Kidney epithelial cell (primary cell): Measurements from ENCODE around the gene ERC1. TPM values are rescaled to one million over a fixed set of nuclear protein-coding genes. Genes with fewer than 3 reads are reported as not detected.

Source experiments
- DNase-seq: peaks from one replicate; pipeline ENCODE4 v3.0.0-alpha.2; 2010; ENCODE audit warnings: low read depth
- H3K27me3 ChIP-seq: 2 replicates; pipeline ENCODE4 v1.6.0; 2011; ENCODE audit warnings: low read length; ENCODE audit not compliant: control insufficient read depth, insufficient read depth
- H3K36me3 ChIP-seq: 2 replicates; pipeline ENCODE4 v1.5.1; 2011; ENCODE audit warnings: low read length; ENCODE audit not compliant: control insufficient read depth, insufficient read depth
- H3K4me3 ChIP-seq: 2 replicates; pipeline ENCODE4 v1.5.1; 2011; ENCODE audit warnings: low read depth, mild to moderate bottlenecking, control low read depth, low read length
- total RNA-seq: library from RNA; depleted of rRNA; stranded (reverse); fragments of >200 nt; gene quantifications from 2 replicates; pipeline ENCODE4 v1.2.3, GENCODE V29; 2015
- TF ChIP-seq, protein P1 (sequence below): IDR thresholded peaks from 2 replicates; pipeline ENCODE4 v1.5.1; 2011; ENCODE audit warnings: mild to moderate bottlenecking, moderate library complexity, low read length, control low read depth, inconsistent platforms; ENCODE audit not compliant: insufficient read depth, poor library complexity, severe bottlenecking

ERC1 gene
- total RNA-seq, 1 donor from 2014 or later, result 16.4 TPM

DNA sequence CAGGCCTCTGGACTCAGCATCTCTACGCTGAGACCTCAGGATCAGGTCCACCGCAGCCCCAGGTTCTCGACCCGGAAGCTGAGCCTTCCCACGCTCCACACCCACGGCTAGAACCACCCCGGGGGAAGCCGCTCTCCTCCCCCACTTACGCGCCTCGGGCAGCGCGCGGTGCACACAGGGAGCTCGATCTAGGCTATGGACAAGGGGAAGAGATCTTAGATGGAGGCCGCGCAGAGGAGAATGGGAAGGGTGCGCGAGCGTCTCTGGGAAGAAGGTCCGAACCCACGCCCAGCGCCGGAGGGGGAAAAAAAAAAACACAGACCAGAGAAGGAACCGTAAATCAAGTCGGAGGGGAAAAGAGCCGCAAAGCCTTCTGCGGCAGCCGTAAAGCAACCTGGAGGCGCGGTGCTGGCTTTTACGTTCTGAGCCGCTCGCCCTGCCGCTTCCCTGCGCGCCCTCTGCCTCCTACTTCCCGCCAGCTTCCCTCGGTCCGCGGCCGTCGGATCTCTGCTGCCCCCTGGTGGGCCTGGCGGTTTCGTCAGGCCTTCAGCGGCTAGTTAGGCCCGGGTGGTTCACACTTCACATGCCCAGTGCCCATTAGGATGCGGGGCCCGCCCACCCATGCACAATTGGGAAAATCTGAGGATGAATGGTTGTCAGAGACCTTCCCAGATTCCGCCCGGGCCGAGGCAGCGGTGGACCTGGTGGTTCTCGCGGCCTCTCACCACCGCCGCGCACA lies 41.4 kb upstream of the ERC1 start, which contains the start of gene RAD52:
Gene RAD52 (minus strand): TSS at position 242 of the 739 bp plus-strand sequence. CDS start 16,636 bp downstream, outside the sequence.
- peak; percentile 91 for DNase-seq
- TF ChIP-seq, protein P1, sequence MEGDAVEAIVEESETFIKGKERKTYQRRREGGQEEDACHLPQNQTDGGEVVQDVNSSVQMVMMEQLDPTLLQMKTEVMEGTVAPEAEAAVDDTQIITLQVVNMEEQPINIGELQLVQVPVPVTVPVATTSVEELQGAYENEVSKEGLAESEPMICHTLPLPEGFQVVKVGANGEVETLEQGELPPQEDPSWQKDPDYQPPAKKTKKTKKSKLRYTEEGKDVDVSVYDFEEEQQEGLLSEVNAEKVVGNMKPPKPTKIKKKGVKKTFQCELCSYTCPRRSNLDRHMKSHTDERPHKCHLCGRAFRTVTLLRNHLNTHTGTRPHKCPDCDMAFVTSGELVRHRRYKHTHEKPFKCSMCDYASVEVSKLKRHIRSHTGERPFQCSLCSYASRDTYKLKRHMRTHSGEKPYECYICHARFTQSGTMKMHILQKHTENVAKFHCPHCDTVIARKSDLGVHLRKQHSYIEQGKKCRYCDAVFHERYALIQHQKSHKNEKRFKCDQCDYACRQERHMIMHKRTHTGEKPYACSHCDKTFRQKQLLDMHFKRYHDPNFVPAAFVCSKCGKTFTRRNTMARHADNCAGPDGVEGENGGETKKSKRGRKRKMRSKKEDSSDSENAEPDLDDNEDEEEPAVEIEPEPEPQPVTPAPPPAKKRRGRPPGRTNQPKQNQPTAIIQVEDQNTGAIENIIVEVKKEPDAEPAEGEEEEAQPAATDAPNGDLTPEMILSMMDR, result peak; percentile 94
- Histone ChIP-seq H3K4me3 (peak within 1 kb of the TSS; percentile 92), H3K27me3 (no peaks in the 10 kb centered on the region), H3K36me3 (no peaks in the 10 kb centered on the region)

DNA sequence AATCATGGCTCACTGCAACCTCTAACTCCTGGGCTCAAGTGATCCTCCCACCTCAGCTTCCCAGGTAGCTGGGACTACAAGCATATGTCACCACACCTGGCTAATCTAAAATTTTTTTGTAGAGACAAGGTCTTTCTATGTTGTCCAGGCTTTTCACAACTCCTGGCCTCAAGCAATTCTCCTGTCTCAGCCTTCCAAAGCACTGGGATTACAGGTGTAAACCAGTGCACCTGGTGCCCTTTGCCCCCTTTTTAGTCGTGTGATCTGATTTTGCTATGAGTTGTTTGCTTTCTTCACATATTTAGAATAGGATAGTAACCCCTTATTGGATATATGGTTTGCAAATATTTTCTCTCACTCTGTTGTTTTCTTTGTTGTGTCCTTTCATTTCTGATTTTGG lies 39.8 kb upstream of the ERC1 start:
- no peaks in the 10 kb centered on the region for H3K36me3 ChIP-seq
- H3K27me3 ChIP-seq, result no peaks in the 10 kb centered on the region
- H3K4me3 ChIP-seq, result no peak overlapping the region
- TF ChIP-seq, protein P1, result no peak
- DNase-seq, result no peak

- H3K36me3 ChIP-seq, result no peaks in the 10 kb centered on the region
- no peaks in the 10 kb centered on the region for H3K27me3 ChIP-seq
- DNase-seq, result no peak
- TF ChIP-seq, protein P1, result no peak
- H3K4me3 ChIP-seq, result no peak overlapping the region
These were observed 37.2 kb upstream of the ERC1 start for GRCh38 chr12:953776-954175.

DNA sequence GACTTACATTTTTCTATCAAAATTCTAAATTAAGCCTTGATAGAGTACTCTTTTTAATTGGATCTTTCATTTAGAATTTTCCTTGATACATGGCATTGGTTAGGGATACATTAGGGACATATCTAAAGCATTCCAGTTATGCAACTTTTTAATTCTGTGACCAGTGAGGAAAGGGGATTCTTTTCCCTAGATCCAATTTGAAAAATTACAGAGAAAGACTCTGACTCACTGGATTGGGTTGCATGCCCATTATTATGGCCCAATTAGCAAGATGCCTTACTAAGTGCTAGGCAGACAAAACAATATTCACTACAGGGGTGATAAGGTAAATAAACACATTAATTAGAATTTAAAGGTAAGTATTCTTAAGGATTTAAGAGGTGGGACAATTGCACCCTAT lies 36.3 kb upstream of the ERC1 start:
- no peaks in the 10 kb centered on the region for H3K36me3 ChIP-seq
- TF ChIP-seq, protein P1, result no peak
- no peaks in the 10 kb centered on the region for H3K27me3 ChIP-seq
- DNase-seq, result no peak
- H3K4me3 ChIP-seq, result no peak overlapping the region

- no peaks in the 10 kb centered on the region for H3K27me3 ChIP-seq
- TF ChIP-seq, protein P1, result no peak
- no peak for DNase-seq
- H3K36me3 ChIP-seq, result no peaks in the 10 kb centered on the region
- no peak overlapping the region for H3K4me3 ChIP-seq
These were observed 35.1 kb upstream of the ERC1 start for GRCh38 chr12:955939-956338.
